HUES48 (cell line): Measurements from ENCODE around the gene TEAD1.

Experiments used
- H3K27ac ChIP-seq: one replicate; pipeline ENCODE4 v1.7.0; 2013; ENCODE audit warnings: low read depth, low read length, inconsistent platforms
- H3K27me3 ChIP-seq: 2 replicates; pipeline ENCODE4 v1.6.1; 2013; ENCODE audit warnings: mild to moderate bottlenecking, low read length; ENCODE audit not compliant: control insufficient read depth, insufficient read depth
- H3K36me3 ChIP-seq: 2 replicates; pipeline ENCODE4 v1.6.1; 2013; ENCODE audit warnings: low read length; ENCODE audit not compliant: control insufficient read depth, insufficient read depth
- H3K4me1 ChIP-seq: 2 replicates; pipeline ENCODE4 v1.6.1; 2013; ENCODE audit warnings: mild to moderate bottlenecking, low read length; ENCODE audit not compliant: control insufficient read depth, insufficient read depth
- H3K4me3 ChIP-seq: 2 replicates; pipeline ENCODE4 v1.5.1; 2013; ENCODE audit warnings: mild to moderate bottlenecking, low read depth, low read length
- H3K9ac ChIP-seq: 2 replicates; pipeline ENCODE4 v1.6.1; 2013; ENCODE audit warnings: mild to moderate bottlenecking, low read depth, low read length, moderate library complexity
- H3K9me3 ChIP-seq: 2 replicates; pipeline ENCODE4 v1.6.1; 2013; ENCODE audit warnings: low read length; ENCODE audit not compliant: control insufficient read depth, insufficient read depth

Gene TEAD1

DNA sequence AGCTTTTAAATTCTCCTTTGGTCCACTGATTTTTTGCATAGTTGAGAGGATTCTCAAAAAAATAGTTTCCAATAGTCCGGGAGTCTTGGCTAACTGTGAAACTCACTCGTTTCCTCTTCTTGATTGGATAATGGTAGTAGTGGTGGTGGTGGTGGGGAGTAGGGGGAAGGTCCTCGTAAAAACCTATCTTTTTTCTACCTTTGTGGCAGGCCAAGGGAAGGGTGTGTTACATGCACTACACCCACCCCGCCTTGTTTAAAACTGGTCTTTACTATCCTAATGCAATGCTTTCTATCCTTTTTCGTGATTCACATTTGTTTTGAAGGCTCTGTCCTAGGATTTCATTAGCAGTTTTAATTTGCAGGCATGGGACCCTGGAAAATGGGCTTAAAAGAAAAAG, 4.8 kb downstream of the TEAD1 start:
- Histone ChIP-seq H3K9ac (no peak overlapping the region), H3K27me3 (peaks cover 22% of the 10 kb centered on the region; the same call in 1 of the 2 replicates), H3K4me1 (peaks cover 74% of the 10 kb centered on the region), H3K9me3 (no peaks in the 10 kb centered on the region), H3K4me3 (peak overlapping the region; percentile 49; the same call in 1 of the 2 replicates), H3K27ac (peak overlapping the region; percentile 93), H3K36me3 (peaks cover 6% of the 10 kb centered on the region; the same call in 1 of the 2 replicates)

DNA sequence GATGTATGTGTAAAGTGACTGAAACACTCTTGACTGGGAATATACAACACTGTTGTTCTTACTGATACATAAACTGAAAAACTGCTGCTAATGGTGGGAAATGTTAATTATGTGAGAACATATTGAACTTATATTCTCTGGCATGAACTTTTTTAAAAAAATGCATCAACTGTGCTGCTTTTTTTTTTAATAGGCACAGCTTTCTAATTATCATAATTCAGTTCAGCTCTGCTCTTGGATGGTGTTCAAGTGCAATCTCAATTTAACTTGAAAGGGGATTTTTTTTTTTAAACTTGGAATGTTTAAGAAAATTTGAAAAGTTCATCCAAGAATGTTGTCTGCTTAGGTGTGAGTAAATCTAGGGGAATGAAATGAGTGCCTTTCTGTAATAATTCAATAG, 5.2 kb downstream of the TEAD1 start:
- Histone ChIP-seq H3K4me3 (peak overlapping the region; percentile 49; the same call in 1 of the 2 replicates), H3K9me3 (no peaks in the 10 kb centered on the region), H3K36me3 (peaks cover 6% of the 10 kb centered on the region; the same call in 1 of the 2 replicates), H3K27ac (peak overlapping the region; percentile 93), H3K27me3 (peaks cover 22% of the 10 kb centered on the region; the same call in 1 of the 2 replicates), H3K4me1 (peaks cover 78% of the 10 kb centered on the region), H3K9ac (no peak overlapping the region)

DNA sequence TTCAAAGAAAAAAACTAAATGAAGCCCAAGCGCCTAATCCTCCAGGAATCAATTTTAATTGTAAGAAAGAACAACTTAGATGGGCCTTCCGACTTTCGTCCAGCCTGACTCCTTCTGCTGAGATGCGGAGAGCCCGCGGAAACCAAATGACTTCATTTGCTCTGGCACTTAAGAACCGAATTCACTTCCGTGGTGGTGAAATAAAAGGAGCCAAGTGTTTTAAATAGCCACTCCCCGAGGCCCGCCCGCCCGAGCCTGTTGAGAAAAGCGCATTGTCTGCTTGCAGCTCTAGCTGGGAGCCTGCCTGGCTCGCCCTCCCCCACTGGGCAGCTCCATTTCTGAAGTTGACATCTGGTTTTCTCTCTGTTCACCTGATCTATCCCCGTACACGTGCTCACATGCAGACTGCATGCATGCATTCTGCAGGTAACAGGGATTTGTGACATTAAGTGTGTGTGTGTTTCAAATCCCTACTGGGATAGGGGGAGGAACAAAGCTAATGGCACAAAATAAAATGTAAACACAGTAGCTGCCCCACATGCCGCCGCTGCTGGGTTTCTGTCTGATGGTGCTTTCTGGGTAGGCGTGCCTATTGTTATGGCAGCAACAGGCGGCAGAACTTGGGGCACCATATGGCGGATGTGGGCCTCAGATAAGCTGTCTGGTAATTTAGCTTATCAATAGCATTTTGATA, 6.2 kb downstream of the TEAD1 start:
- peaks cover 26% of the 10 kb centered on the region for H3K27me3 ChIP-seq
- H3K9me3 ChIP-seq: no peaks in the 10 kb centered on the region
- peaks cover 88% of the 10 kb centered on the region for H3K4me1 ChIP-seq
- peaks cover 6% of the 10 kb centered on the region; the same call in 1 of the 2 replicates for H3K36me3 ChIP-seq
- H3K4me3 ChIP-seq: peak overlapping the region; percentile 49
- peak overlapping the region; percentile 93 for H3K27ac ChIP-seq
- no peak overlapping the region for H3K9ac ChIP-seq

DNA sequence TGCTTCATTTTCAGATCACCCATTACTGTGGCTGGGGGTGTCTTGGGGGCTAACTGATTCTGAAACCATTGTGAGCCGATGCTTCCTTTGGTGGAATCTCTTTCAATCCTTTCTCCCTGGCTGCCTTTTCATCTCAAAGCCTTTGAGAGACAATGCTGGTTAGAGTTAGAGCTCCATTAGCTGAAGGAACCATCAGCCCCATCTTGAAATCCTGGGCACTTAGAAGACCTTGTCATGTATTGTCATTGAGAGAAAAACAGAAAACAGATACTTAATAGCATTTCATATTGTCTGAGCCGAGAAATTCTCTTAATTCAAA, 6.7 kb downstream of the TEAD1 start:
- Histone ChIP-seq H3K36me3 (peaks cover 6% of the 10 kb centered on the region; the same call in 1 of the 2 replicates), H3K4me3 (peak overlapping the region; percentile 44), H3K27ac (peak overlapping the region; percentile 93), H3K4me1 (peaks cover 93% of the 10 kb centered on the region), H3K9me3 (no peaks in the 10 kb centered on the region), H3K27me3 (peaks cover 31% of the 10 kb centered on the region), H3K9ac (no peak overlapping the region)

DNA sequence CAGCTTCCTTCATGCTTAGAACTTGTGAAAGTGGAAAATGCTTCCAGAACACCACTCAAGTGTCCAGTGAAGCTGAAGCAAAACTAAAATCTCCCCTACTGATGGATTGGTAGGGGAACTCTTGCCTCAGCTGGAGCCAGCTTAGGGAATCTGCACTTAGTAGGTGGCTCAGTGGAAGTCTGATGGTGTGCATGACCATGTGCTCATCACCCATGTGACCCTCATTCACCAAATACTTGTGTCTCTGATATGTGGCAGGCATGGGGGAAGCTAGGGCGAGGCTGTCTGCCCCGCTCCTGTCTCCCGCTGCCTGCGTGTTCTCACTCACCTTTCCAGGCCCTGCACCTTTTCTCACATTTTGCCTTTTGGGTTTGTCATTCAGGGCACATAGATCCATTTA, 7.2 kb downstream of the TEAD1 start:
- H3K9me3 ChIP-seq: no peaks in the 10 kb centered on the region
- peak overlapping the region; percentile 44; the same call in 1 of the 2 replicates for H3K4me3 ChIP-seq
- H3K9ac ChIP-seq: no peak overlapping the region
- H3K4me1 ChIP-seq: peaks cover 95% of the 10 kb centered on the region
- peak overlapping the region; percentile 93 for H3K27ac ChIP-seq
- peaks cover 6% of the 10 kb centered on the region; the same call in 1 of the 2 replicates for H3K36me3 ChIP-seq
- peaks cover 36% of the 10 kb centered on the region for H3K27me3 ChIP-seq

DNA sequence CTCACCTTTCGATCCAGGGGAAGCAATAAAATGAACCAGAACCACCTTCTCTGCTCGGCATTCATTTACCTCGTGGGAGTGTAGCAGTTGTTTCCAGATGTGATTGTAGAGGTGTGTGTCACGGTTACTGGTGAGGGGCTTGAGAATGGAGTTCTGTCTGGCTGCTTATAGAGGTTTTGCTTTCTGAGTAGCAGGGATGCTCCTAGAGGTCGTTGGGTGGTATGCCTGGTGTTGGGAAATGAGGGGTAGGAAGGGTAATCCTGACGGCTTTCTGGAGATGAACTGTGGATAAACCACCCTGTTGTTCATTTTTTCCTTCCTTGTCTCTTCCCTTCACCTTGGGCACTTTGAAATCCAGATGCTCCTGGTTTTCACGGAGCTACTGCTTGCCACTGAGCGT, 8.1 kb downstream of the TEAD1 start:
- peaks cover 95% of the 10 kb centered on the region for H3K4me1 ChIP-seq
- H3K4me3 ChIP-seq: no peak overlapping the region
- H3K9ac ChIP-seq: no peak overlapping the region
- H3K9me3 ChIP-seq: no peaks in the 10 kb centered on the region
- H3K36me3 ChIP-seq: peaks cover 6% of the 10 kb centered on the region; the same call in 1 of the 2 replicates
- no peak overlapping the region for H3K27ac ChIP-seq
- peaks cover 44% of the 10 kb centered on the region for H3K27me3 ChIP-seq

DNA sequence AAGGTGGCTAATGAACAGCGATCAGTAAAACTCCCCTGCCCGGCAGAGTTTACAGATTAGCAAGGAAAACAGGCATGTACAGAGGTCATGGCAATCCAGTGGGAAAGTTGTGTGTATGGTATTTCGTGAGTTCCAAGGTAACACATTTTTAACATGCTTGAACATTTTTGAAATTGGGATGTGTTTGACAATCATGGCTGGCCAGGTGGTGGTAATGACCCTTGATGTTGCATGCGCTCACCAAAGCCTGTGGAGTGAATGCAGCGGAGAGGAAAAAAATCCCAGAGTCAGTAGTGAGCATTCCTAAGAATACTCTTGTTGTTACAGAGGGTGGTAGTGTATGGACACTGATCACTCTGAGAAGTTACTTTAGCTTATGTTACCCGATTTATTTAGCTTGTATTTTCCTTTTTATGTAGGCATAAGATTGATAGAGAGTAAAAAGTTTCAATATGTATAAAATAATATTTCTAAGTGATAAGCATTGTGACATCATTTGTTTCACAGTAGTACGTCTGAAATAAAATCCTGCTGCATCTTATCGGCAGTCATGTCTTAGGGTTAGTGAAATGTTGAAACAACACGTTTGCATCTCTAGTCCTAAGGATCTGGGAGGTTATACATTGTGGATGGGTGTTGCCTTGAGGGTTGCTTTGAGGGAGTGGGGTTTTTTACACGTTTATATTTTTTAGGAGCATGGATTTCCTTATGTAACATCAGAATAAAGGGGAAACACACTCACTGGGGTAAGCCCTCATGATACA, 8.7 kb downstream of the TEAD1 start:
- H3K27ac ChIP-seq: no peak overlapping the region
- H3K9ac ChIP-seq: no peak overlapping the region
- peaks cover 93% of the 10 kb centered on the region for H3K4me1 ChIP-seq

DNA sequence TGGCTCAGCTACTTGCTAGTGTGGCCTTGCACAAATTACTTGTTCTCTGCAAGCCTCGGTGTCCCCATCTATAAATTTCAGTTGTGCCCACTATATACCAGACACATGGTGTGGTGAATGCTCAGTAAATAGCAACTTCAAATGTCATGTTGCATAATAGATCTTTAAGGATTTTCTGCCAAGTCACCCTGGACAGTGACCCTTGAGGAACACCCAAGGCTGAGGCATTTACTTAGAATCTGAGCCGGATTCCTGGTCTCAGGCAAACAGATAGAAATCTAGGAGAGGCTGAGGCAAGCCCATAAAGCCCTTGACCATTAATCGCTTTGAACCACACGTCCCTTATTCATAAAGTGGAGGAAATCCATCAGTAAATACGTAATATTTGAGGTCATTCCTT, 9.7 kb downstream of the TEAD1 start:
- no peaks in the 10 kb centered on the region for H3K36me3 ChIP-seq
- H3K27me3 ChIP-seq: peaks cover 45% of the 10 kb centered on the region
- H3K9ac ChIP-seq: no peak overlapping the region
- peak overlapping the region; percentile 30 for H3K27ac ChIP-seq
- no peaks in the 10 kb centered on the region for H3K9me3 ChIP-seq
- H3K4me3 ChIP-seq: peak overlapping the region; percentile 4; the same call in 1 of the 2 replicates
- H3K4me1 ChIP-seq: peaks cover 93% of the 10 kb centered on the region

More for the DNA sequence above, 8.7 kb downstream of the TEAD1 start:
- Histone ChIP-seq H3K36me3 (peaks cover 4% of the 10 kb centered on the region; the same call in 1 of the 2 replicates), H3K9me3 (no peaks in the 10 kb centered on the region), H3K4me3 (no peak overlapping the region), H3K27me3 (peaks cover 44% of the 10 kb centered on the region)

DNA sequence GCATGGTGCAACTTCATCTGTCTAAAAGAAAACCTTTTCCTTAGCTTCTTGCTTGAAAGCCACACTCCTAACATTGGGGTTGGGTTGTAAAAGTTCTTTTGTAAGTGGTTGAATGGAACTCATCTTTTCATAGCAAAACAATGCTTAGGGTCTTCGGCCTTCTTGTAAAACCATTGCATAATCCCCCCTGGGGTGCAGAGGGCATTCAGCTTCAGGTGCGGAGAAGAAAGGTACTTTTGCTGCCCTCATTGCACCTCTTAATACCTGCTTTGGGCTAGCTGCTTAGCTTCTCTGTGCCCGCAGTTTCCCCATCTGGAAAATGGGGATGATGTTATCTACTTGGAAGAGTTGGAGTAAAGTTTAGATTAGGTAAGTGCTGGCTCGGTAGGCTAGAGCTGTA, 10.1 kb downstream of the TEAD1 start:
- Histone ChIP-seq H3K27me3 (peaks cover 47% of the 10 kb centered on the region), H3K27ac (peak overlapping the region; percentile 30), H3K4me1 (peaks cover 93% of the 10 kb centered on the region), H3K9ac (no peak overlapping the region), H3K4me3 (peak overlapping the region; percentile 4; the same call in 1 of the 2 replicates), H3K9me3 (no peaks in the 10 kb centered on the region), H3K36me3 (no peaks in the 10 kb centered on the region)

DNA sequence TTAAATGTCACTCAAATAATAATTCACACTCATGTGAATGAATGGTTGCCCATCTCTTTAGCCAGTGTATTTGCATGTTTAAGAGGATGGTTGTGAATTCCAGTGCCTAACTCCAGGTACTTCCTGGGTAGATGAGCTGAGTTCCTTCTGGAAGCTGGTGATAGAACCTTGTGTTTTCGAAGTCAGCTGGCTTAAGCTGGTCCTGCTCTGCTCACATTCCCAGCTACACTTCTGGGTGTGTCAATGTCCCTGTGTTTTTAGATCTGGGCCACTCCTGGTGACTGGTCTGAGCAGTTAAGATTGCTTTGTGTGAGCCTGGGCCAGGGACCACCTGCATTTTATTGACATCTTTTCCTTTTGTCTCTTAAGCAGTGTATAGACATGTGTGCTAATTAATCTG, 10.6 kb downstream of the TEAD1 start:
- peak overlapping the region; percentile 30 for H3K27ac ChIP-seq
- H3K9ac ChIP-seq: no peak overlapping the region

DNA sequence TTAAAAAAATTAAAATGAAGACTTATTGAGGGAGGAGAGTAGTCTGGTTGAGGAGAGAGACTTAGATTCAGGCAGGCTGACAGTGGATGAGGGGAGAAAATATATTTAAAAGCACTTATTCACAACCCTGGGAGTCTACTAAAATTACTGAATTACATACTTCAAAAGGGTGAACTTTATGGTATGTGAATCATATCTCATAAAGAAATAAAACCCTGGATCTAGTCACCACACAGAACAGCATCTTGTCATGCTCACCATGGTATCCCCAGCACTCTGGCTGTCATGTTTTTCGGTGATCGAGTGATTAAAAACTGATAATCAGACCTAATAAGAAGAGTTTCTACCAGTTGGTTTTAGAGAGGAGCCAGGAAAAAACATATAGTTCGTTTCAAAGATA, 11.0 kb downstream of the TEAD1 start:
- no peak overlapping the region for H3K9ac ChIP-seq
- H3K4me3 ChIP-seq: no peak overlapping the region

More for the DNA sequence above, 10.6 kb downstream of the TEAD1 start:
- Histone ChIP-seq H3K4me3 (0 out of 2 replicates have a peak overlapping the region, but pooled peaks have one; percentile 4), H3K27me3 (peaks cover 45% of the 10 kb centered on the region), H3K36me3 (no peaks in the 10 kb centered on the region), H3K9me3 (no peaks in the 10 kb centered on the region), H3K4me1 (peaks cover 91% of the 10 kb centered on the region)

More for the DNA sequence above, 11.0 kb downstream of the TEAD1 start:
- Histone ChIP-seq H3K27me3 (peaks cover 45% of the 10 kb centered on the region), H3K4me1 (peaks cover 88% of the 10 kb centered on the region), H3K36me3 (no peaks in the 10 kb centered on the region), H3K9me3 (no peaks in the 10 kb centered on the region), H3K27ac (no peak overlapping the region)
